Liver (tissue), 9 donors: ENCODE data around the gene CMIP. TPM values are rescaled to one million over a fixed set of nuclear protein-coding genes. Genes with fewer than 3 reads are reported as not detected.

Experiments
- DNase-seq: peaks from one replicate; pipeline ENCODE4 v3.0.0-alpha.2; 2017; ENCODE audit warnings: low spot score
- H3K27ac ChIP-seq, 2 donors: one replicate each; pipeline ENCODE4 v1.7.0; 2013; ENCODE audit warnings: inconsistent platforms in 2 of 2, low read length in 2 of 2, control low read depth in 1 of 2, low read depth in 1 of 2, mild to moderate bottlenecking in 1 of 2
- H3K27me3 ChIP-seq, 4 donors: one replicate each; pipeline versions ENCODE4 v1.6.1 to v1.7.0; 2013; ENCODE audit warnings: low read length in 3 of 4, inconsistent platforms in 1 of 4, mild to moderate bottlenecking in 1 of 4, moderate library complexity in 1 of 4; ENCODE audit not compliant: control insufficient read depth in 4 of 4, insufficient read depth in 4 of 4
- H3K36me3 ChIP-seq, 4 donors: one replicate each; pipeline versions ENCODE4 v1.6.1 to v1.7.0; 2013; ENCODE audit warnings: low read length in 3 of 4, mild to moderate bottlenecking in 3 of 4, low read depth in 1 of 4, moderate library complexity in 1 of 4; ENCODE audit not compliant: control insufficient read depth in 4 of 4, insufficient read depth in 3 of 4
- H3K4me1 ChIP-seq, 4 donors: one replicate each; pipeline versions ENCODE4 v1.6.1 to v1.7.0; 2013; ENCODE audit warnings: low read length in 3 of 4, mild to moderate bottlenecking in 3 of 4, moderate library complexity in 1 of 4; ENCODE audit not compliant: control insufficient read depth in 4 of 4, insufficient read depth in 4 of 4
- H3K4me3 ChIP-seq, 3 donors: one replicate each; pipeline versions ENCODE4 v1.6.1 to v1.7.0; 2013; ENCODE audit warnings: low read length in 3 of 3, control low read depth in 1 of 3, low read depth in 1 of 3, mild to moderate bottlenecking in 1 of 3
- H3K9ac ChIP-seq, 2 donors: one replicate each; pipeline ENCODE4 v1.7.0; 2013; ENCODE audit warnings: low read length in 2 of 2, mild to moderate bottlenecking in 2 of 2, moderate library complexity in 2 of 2, control low read depth in 1 of 2, low read depth in 1 of 2
- H3K9me3 ChIP-seq, 4 donors: one replicate each; pipeline versions ENCODE4 v1.6.1 to v1.7.0; 2013; ENCODE audit warnings: low read length in 3 of 4; ENCODE audit not compliant: control insufficient read depth in 4 of 4
- EGR1 ChIP-seq, 2 donors: IDR thresholded peaks; 2 replicates each; pipeline ENCODE4 v1.6.1; 2016 to 2018; ENCODE audit warnings: antibody characterized with exemption in 2 of 2, low read depth in 2 of 2
- FOXA1 ChIP-seq: IDR thresholded peaks from 2 replicates; pipeline ENCODE4 v1.6.1; 2016; ENCODE audit warnings: antibody characterized with exemption
- HNF4G ChIP-seq: IDR thresholded peaks from 2 replicates; pipeline ENCODE4 v1.6.1; 2016; ENCODE audit warnings: antibody characterized with exemption
- JUND ChIP-seq, 2 donors: IDR thresholded peaks; 2 replicates each; pipeline ENCODE4 v1.6.1; 2016; ENCODE audit warnings: antibody characterized with exemption in 2 of 2
- NR2F2 ChIP-seq: IDR thresholded peaks from 2 replicates; pipeline ENCODE4 v1.6.1; 2016; ENCODE audit warnings: antibody characterized with exemption
- RAD21 ChIP-seq, 2 donors: IDR thresholded peaks; 2 replicates each; pipeline ENCODE4 v1.6.1; 2016; ENCODE audit warnings: antibody characterized with exemption in 2 of 2, mild to moderate bottlenecking in 2 of 2
- RXRA ChIP-seq, 2 donors: IDR thresholded peaks; 2 replicates each; pipeline ENCODE4 v1.6.1; 2017 to 2018; ENCODE audit warnings: antibody characterized with exemption in 2 of 2, mild to moderate bottlenecking in 1 of 2
- SP1 ChIP-seq: IDR thresholded peaks from 2 replicates; pipeline ENCODE4 v1.6.1; 2018; ENCODE audit warnings: antibody characterized with exemption, mild to moderate bottlenecking
- TAF1 ChIP-seq: conservative IDR thresholded peaks from 2 replicates; pipeline ENCODE4 v1.6.1; 2016; ENCODE audit warnings: antibody characterized with exemption, mild to moderate bottlenecking
- YY1 ChIP-seq: IDR thresholded peaks from 2 replicates; pipeline ENCODE4 v1.6.1; 2016; ENCODE audit warnings: antibody characterized with exemption, mild to moderate bottlenecking
- WGBS: extraction: QIAGEN DNeasy Blood & Tissue Kit; methylation state at CpG from one replicate; pipeline ENCODE4 v1.1.7; 2013; 5-methylcytosine and 5-hydroxymethylcytosine counted together
- polyA plus RNA-seq, 2 donors: library from polyadenylated mRNA; stranded (reverse) in 1 of 2; unstranded in 1 of 2; fragments of 200-250 nt in 1 of 2; fragments of >200 nt in 1 of 2; fragmentation: Nextera tagmentation in 1 of 2; extraction: Ambion mirVana in 1 of 2; gene quantifications; one replicate each; pipeline versions ENCODE4 v1.2.1 to v1.2.3, GENCODE V29; 2013 to 2015
- total RNA-seq, 2 donors: library from RNA; depleted of rRNA; stranded (reverse); fragments of >200 nt; gene quantifications; one replicate each; pipeline ENCODE4 v1.2.3, GENCODE V29; 2014
- TF ChIP-seq, protein P1 (sequence below): IDR thresholded peaks from 2 replicates; pipeline ENCODE4 v1.6.1; 2016; ENCODE audit warnings: antibody characterized with exemption, mild to moderate bottlenecking
- TF ChIP-seq, protein P2 (sequence below): IDR thresholded peaks from 2 replicates; pipeline ENCODE4 v1.6.1; 2016; ENCODE audit warnings: antibody characterized with exemption
- TF ChIP-seq, protein P3 (sequence below): fragments of 150-350 bp; IDR thresholded peaks from 2 replicates; pipeline ENCODE4 v1.5.1; 2017; ENCODE audit warnings: improper control_type of control experiment, low read depth, low read length; ENCODE audit not compliant: missing input control
- TF ChIP-seq, protein P4 (sequence below): IDR thresholded peaks from 2 replicates; pipeline ENCODE4 v1.6.1; 2016; ENCODE audit warnings: antibody characterized with exemption
- TF ChIP-seq, protein P5 (sequence below): IDR thresholded peaks from 2 replicates; pipeline ENCODE4 v1.6.1; 2016; ENCODE audit warnings: antibody characterized with exemption
- donor health status: healthy.
- donor health status: healthy.
- donor health status: healthy.
- donor health status: healthy.
- donor health status: healthy.

The CMIP gene
- total and polyA plus RNA-seq, 4 donors, result 1.7 to 15.6 (median 10.1) TPM

DNA sequence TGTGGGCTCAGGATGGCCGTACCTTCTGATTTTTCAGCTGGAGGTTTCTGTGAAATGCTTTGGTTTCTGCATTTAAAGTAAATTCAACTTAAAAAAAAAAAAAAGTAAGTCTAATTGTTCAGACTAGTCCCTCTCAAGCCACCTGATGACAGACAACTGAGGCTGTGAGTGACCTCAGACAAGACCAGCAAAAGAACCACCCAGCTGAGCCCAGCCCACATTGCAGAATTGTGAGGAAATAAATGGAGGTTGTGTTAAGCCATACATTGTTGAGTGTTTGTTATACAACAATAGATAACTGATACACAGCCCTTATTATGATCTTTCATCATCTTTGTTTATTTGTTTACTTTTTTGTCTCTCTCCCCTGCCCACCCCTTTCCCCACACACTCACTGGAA lies 44.7 kb upstream of the CMIP start:
- Histone ChIP-seq H3K27ac (no peak overlapping the region), H3K4me1 (peaks cover 0 to 8% (median 6%) of the 10 kb centered on the region in 4 donors), H3K27me3 (no peaks in the 10 kb centered on the region), H3K9ac (no peak overlapping the region), H3K36me3 (no peaks in the 10 kb centered on the region), H3K9me3 (peaks cover 0 to 2% (median 0%) of the 10 kb centered on the region in 4 donors), H3K4me3 (no peak overlapping the region)
- TF ChIP-seq YY1 (no peak), SP1 (no peak), TAF1 (no peak), HNF4G (no peak), RAD21 (IDR thresholded peaks at IDR 0.05) (no peak), JUND (IDR thresholded peaks at IDR 0.05) (no peak), RXRA (IDR thresholded peaks at IDR 0.05) (no peak), EGR1 (IDR thresholded peaks at IDR 0.05; ENCODE audit: low read depth in 2 of 2) (no peak), NR2F2 (no peak), FOXA1 (no peak)
- TF ChIP-seq, protein P1, sequence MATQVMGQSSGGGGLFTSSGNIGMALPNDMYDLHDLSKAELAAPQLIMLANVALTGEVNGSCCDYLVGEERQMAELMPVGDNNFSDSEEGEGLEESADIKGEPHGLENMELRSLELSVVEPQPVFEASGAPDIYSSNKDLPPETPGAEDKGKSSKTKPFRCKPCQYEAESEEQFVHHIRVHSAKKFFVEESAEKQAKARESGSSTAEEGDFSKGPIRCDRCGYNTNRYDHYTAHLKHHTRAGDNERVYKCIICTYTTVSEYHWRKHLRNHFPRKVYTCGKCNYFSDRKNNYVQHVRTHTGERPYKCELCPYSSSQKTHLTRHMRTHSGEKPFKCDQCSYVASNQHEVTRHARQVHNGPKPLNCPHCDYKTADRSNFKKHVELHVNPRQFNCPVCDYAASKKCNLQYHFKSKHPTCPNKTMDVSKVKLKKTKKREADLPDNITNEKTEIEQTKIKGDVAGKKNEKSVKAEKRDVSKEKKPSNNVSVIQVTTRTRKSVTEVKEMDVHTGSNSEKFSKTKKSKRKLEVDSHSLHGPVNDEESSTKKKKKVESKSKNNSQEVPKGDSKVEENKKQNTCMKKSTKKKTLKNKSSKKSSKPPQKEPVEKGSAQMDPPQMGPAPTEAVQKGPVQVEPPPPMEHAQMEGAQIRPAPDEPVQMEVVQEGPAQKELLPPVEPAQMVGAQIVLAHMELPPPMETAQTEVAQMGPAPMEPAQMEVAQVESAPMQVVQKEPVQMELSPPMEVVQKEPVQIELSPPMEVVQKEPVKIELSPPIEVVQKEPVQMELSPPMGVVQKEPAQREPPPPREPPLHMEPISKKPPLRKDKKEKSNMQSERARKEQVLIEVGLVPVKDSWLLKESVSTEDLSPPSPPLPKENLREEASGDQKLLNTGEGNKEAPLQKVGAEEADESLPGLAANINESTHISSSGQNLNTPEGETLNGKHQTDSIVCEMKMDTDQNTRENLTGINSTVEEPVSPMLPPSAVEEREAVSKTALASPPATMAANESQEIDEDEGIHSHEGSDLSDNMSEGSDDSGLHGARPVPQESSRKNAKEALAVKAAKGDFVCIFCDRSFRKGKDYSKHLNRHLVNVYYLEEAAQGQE, result no peak
- TF ChIP-seq, protein P2, sequence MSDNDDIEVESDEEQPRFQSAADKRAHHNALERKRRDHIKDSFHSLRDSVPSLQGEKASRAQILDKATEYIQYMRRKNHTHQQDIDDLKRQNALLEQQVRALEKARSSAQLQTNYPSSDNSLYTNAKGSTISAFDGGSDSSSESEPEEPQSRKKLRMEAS, result no peak
- TF ChIP-seq, protein P3, sequence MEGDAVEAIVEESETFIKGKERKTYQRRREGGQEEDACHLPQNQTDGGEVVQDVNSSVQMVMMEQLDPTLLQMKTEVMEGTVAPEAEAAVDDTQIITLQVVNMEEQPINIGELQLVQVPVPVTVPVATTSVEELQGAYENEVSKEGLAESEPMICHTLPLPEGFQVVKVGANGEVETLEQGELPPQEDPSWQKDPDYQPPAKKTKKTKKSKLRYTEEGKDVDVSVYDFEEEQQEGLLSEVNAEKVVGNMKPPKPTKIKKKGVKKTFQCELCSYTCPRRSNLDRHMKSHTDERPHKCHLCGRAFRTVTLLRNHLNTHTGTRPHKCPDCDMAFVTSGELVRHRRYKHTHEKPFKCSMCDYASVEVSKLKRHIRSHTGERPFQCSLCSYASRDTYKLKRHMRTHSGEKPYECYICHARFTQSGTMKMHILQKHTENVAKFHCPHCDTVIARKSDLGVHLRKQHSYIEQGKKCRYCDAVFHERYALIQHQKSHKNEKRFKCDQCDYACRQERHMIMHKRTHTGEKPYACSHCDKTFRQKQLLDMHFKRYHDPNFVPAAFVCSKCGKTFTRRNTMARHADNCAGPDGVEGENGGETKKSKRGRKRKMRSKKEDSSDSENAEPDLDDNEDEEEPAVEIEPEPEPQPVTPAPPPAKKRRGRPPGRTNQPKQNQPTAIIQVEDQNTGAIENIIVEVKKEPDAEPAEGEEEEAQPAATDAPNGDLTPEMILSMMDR, result no peak
- TF ChIP-seq, protein P4, sequence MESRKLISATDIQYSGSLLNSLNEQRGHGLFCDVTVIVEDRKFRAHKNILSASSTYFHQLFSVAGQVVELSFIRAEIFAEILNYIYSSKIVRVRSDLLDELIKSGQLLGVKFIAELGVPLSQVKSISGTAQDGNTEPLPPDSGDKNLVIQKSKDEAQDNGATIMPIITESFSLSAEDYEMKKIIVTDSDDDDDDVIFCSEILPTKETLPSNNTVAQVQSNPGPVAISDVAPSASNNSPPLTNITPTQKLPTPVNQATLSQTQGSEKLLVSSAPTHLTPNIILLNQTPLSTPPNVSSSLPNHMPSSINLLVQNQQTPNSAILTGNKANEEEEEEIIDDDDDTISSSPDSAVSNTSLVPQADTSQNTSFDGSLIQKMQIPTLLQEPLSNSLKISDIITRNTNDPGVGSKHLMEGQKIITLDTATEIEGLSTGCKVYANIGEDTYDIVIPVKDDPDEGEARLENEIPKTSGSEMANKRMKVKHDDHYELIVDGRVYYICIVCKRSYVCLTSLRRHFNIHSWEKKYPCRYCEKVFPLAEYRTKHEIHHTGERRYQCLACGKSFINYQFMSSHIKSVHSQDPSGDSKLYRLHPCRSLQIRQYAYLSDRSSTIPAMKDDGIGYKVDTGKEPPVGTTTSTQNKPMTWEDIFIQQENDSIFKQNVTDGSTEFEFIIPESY, result no peak
- TF ChIP-seq, protein P5, sequence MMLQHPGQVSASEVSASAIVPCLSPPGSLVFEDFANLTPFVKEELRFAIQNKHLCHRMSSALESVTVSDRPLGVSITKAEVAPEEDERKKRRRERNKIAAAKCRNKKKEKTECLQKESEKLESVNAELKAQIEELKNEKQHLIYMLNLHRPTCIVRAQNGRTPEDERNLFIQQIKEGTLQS, result no peak
- DNase-seq, result no peak
- 97% methylated on average over 1 of the region's 1 CpG for WGBS
